Measurements from ENCODE around the gene ZNF136.

- no peak for TF ChIP-seq POLR2A (IDR thresholded peaks at IDR 0.05)
- TF ChIP-seq, protein P1, sequence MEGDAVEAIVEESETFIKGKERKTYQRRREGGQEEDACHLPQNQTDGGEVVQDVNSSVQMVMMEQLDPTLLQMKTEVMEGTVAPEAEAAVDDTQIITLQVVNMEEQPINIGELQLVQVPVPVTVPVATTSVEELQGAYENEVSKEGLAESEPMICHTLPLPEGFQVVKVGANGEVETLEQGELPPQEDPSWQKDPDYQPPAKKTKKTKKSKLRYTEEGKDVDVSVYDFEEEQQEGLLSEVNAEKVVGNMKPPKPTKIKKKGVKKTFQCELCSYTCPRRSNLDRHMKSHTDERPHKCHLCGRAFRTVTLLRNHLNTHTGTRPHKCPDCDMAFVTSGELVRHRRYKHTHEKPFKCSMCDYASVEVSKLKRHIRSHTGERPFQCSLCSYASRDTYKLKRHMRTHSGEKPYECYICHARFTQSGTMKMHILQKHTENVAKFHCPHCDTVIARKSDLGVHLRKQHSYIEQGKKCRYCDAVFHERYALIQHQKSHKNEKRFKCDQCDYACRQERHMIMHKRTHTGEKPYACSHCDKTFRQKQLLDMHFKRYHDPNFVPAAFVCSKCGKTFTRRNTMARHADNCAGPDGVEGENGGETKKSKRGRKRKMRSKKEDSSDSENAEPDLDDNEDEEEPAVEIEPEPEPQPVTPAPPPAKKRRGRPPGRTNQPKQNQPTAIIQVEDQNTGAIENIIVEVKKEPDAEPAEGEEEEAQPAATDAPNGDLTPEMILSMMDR (IDR thresholded peaks at IDR 0.05), result no peak
Measured at GRCh38 chr19:12222980-12223630, 60.2 kb downstream of the ZNF136 start.

Measured in heart left ventricle (tissue), 13 donors.